Pons (tissue), 1 donor: Measurements from ENCODE around the gene DGKG.

Source experiments
- DNase-seq: peaks from one replicate; pipeline ENCODE4 v3.0.0-alpha.2; 2016; ENCODE audit warnings: low spot score

Gene DGKG

DNA sequence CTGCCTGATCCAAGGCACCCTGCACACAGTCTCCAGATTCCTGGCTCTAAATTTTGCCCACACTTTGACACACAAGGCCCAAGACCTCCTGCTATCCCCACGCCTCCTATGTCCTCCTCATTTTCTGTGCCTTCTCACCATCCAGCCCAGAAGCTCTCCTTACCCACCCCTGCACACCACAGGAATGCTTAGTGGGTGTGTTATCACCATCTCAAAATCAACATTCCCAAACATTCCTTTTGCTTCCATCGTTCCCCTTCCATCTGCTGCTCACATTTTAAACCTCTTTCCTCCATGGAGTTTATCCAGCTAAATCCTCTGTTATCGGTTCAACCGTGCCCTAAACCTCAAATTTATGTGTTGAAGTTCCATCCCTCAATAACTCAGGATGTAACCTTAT is 43.9 kb downstream of the DGKG start:
- no peak for DNase-seq

DNA sequence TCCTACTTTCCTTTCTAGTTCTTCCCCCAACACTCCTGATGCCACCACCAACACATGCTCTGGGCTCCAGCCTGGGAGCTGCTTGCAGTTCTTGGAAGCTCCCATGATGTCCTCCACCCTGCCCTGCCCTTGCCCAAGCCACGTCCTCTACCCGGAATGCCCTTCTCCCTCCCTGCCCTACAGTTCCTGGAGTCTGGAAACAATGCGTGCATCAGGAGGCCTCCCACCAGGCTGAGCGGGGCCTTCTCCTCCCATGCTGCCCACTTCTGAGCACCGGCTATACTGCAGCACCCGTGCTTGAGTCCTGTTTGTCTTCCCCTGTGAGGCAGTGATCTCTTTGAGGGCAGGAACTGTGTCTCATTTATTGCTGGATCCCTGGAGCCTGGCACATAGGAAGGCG is 44.6 kb downstream of the DGKG start:
- DNase-seq: no peak

DNA sequence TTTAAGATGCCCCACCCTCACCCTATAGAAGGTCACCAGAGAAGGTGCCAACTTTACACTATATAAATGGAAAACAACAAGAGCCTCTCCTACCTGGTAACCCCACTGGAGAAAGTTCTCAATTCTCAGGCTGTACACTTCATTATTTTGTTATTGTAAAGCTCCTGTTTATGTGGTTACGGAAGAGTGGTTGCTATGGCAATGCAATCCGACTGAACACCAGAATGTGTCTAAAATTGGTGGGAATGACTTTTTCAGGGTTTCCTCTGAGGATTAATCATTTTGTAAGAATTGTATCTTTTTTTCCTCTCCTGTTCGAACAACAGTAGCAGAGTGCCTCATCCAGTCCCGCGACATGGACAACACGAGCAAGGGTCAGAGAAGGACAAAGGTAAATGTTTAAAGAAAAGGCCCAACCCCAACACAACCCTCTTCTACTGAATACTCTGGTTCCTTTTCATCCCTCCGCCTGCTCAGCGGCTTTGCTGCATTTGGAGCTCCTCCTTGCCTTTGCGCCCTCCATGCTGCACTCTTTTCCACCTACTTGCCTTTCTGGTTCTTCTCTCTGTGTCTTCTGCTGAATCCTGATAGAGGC is 45.3 kb downstream of the DGKG start:
- DNase-seq: no peak

DNA sequence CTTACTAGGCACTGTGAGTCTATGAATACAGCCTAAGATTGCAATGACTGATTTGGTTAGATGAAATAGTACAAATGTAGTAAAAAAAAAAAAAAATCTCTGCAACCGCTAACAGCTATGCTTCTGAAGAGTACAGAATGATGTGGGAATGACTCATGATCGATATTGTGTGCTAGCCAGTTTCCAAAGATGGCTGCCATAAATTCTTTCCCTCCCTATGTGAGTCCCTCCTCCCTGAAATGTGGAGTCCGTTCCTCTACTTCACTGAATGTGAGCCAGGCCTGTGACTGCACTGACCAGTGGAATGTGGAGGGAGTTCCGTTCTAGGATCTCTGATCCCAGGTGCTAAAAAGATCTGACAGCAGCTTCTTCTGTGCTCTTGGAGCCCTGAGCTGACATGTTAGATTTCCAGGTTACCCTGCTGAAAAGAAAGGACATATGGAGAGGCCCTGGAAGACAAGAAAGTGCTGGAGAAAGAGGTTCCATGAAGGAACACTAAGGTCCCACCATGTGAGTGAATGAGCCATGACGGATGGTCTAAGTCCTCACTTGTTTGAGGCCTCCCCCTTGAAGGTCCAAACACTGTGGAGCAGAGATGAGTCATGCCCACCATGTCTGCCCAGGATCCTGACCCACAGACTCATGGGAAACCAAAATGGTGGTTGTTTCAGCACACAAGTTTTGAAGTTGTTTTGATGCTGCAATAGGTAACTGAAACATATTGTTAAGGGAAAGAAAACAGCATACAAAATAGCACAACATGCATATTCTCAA is 46.3 kb downstream of the DGKG start:
- no peak for DNase-seq

DNA sequence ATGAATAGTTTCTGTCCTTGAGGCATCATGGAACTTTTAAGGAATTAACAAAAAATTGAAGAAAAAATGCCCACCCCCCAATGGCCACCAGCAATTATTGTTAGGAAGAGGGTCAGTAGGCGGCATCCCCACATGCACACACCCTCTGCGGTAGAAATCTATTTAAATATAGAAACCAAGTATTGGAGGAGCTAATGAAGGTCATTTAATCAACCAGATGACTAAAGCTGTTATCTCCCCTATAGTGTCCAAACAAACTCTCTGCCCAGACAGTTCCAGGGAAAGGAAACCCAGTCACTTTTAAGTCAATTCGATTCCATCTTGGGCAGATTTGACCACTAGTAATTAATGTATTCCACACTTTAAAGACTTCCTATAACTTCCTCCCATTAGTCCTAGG is 47.1 kb downstream of the DGKG start:
- DNase-seq: no peak

DNA sequence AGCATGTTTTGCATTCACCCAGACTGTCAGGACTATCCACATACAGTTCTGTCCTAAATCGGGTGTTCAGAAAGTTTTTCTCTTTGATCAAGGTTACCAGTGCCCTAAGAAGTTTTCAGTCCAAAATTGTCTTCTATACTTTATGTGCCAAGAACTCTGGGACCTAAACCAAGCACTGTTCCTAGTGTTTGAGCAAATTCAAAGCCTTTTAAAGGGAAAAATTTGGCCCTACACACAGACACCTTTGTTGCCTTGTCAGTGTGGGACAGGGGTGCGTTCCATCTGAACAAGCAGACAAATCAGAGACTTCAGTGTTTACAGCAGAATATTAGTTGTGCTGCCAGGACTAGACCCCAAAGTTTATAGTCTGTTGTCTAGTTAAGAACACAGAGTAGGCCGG is 50.6 kb downstream of the DGKG start:
- peak; percentile 45 for DNase-seq

DNA sequence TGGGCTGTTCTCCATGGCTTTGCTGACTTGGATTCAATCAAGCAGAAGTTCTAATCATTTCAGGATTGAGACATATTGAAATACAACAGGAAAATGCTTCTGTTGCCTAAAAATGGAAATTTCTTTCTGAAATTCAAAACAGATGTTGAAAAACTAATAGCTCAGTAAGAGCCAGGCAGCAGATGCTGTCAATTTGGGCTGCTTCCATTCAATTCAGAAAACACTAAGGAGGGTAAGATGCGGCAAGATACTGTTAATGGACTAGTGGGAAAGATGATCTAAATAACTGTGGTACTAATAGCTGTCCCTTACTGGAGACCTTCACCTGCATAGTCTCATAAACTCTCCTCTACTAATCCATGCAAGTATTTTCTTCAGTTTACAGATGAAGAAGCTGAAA is 53.5 kb downstream of the DGKG start:
- DNase-seq: no peak

DNA sequence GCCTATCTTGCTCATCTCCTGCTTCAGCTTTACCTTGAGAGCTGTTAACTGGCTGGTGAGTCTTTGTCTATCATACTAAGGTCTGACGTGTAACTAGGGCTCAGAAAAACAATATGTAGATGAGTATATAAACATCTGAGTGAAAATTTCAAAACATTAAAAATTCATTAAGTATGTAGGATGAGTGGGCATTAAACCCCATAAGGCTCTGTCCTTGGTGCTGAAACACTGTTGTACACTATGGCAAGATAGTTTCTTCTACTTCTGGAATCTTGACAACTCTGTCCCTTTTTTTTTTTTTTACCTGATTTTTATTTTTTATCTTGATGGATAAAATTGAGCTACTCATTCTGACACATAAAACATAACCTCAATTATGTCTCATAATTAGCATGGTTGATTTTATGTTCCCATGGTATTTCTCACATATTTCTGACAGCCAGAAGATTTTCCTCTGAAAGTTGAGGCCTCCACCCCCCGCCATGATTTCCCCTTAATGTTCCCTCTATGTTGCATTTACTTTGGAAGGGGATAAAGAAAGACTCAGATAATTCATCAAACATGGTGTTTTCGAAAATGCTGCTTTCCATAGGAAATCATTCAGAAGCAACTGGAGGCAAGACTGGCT is 54.3 kb downstream of the DGKG start:
- DNase-seq: no peak

DNA sequence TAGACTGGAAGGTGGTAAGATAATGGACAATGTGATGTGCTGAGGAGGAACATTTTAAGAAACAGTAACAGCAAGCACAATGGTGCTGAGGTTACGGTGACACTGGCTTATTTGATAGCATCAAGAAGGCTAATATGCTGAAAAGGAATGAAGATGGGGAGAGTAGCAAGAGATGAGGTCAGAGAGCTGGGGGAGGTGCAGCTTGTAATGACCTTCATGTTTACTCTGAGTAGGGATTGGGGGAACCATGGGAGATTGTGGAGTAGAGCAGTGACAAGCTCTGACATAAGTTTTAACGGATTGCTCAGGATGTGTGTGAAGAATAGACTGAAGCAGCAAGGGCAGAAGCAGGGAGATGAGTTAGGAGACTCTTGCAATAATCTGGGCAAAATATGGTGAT is 56.7 kb downstream of the DGKG start:
- DNase-seq: no peak

DNA sequence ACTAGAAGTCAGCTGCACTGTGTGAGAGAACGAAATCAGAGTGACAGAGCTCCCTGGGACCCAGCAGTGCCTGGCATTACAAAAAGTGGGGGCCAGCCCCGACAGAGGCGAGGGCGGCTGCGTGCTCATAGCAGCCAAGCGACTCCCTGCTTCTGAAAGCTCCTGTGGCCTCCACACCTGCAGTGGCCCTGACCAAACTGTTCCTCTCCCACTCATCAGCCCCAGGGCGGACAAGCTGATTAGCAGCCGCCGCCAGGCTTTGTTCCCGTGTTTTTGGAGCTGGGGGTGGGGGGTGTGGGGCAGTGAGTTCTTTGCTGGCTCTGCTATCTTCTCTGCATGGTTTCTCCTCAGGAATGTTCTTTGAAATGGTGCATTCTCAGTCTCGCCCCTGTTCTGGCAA is 58.1 kb downstream of the DGKG start:
- no peak for DNase-seq

DNA sequence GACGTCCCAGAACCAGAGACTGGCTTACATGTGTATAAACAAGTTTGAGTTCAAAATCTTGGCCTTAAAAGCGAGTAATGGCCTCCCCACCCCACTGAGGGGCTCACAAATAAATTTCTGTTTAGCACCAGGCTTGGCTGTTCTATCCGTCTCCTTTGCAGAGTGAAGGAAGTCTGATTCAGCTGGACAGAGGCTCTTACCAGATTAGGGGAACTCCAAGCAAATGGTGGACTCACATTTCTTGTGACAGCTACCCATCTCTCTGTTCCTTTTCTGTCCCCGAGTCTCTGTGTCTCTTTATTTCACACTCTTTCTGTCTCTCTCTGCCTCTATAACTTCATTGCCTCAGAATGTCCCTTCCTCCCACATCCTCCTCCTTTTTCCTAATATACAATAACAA is 62.7 kb downstream of the DGKG start:
- no peak for DNase-seq

DNA sequence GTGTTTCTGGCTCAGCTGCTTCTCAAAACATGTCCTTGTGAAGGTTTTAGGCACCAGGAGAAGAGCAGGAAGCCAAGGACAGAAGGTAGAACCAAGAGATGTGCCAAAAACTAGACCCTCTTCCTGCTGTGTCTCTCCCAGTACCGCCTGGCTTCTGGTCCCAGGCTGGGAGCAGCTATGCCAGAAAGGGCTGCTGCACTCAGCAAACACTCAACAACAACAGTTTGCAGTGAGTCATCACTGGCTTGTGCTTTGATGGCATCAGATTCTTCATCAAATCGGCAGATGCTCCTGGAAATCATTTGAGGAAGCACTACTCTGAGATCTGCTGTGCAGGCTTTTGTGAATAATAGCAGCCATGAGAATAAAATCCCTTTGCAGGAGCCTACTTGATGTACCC is 63.2 kb downstream of the DGKG start:
- peak; percentile 43 for DNase-seq

DNA sequence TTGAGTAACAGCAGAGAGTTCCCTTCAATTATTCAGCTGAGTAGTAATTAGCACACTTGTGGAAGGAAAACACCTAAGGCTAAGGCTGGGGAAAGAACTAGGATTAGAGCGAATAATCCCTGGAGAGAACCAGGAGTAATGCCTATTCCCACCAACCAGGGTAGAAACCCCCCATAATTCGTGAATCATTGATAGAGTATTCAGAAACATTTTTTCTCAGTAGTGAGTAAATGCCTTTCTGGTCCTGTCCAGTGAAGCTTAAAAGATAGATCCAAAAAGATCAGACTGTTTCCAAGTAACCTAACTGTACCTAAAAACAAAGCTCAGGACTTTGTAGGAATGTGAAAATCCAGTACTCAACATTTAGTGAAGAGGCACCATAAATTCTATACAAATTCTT is 71.2 kb downstream of the DGKG start:
- no peak for DNase-seq

DNA sequence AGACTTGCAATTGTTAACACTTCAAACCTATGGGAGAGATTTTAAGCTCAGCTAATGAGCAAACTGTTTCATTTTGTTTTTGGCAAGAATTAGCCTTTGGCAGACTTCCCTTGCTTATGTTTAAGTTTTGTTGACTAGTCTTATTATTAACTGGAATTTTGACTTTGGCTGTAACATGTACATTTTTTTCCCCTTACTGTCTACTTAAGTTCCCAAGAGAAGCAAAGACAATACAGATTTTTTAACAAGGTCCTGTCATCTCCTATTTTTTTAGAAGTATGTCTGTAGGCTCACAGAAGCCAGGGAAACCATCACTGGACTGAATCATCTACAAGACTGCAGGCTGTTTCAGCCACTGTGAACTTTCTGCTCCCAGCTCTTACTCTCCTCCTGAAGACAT is 74.3 kb downstream of the DGKG start:
- no peak for DNase-seq

DNA sequence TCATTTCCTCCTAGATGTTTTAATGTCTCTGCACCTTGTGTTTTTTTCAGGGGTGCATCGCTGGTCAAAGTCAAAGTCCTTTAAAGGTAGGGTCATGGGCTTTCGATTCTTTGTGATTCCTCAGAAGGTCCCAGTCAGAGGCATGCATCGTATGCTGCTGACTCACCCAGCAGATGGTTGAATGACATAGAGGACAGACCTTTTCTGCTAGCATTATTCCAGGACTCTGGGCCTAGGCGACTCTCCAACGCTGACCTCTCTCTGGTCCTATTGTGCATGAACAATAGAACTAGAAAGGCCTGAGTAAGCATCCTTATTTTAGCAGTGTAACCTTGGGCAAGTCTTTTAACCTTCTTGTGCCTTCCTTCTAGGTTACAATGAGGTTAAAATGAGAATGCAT is 75.9 kb downstream of the DGKG start:
- no peak for DNase-seq

DNA sequence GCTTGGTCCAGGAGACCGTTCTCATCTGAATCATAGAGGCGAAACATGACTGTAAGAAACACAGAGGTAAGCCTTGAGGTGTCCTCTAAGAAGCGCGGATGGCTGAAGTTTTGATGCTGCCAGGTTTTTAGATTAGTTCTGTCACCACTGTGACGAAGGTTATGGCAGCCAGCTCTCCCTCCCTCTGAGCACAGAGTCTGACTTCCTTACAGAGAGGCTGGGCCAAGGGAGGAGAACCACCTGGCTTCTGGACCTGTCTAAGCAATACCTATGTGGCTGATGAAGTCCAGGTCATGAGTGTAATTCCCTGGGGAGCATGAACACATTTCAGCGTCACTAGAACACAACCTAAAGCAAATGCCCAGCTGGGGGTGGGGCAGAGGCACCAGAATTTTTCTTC is 77.4 kb downstream of the DGKG start:
- no peak for DNase-seq

DNA sequence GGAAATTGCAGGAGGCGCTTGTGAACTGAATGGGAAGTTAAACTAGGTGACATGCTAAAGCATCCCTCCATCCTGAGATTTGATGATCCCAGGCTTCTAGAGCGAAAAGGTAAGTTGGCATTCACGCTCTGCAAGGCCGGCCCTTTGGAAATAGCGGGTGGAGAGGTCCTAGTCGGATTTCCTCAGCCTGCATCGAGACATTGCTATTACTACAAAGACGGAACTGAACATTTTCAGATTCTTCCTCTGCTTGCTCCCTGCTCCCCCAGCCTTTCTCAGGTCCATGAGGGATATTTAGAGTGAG is 77.7 kb downstream of the DGKG start:
- no peak for DNase-seq

DNA sequence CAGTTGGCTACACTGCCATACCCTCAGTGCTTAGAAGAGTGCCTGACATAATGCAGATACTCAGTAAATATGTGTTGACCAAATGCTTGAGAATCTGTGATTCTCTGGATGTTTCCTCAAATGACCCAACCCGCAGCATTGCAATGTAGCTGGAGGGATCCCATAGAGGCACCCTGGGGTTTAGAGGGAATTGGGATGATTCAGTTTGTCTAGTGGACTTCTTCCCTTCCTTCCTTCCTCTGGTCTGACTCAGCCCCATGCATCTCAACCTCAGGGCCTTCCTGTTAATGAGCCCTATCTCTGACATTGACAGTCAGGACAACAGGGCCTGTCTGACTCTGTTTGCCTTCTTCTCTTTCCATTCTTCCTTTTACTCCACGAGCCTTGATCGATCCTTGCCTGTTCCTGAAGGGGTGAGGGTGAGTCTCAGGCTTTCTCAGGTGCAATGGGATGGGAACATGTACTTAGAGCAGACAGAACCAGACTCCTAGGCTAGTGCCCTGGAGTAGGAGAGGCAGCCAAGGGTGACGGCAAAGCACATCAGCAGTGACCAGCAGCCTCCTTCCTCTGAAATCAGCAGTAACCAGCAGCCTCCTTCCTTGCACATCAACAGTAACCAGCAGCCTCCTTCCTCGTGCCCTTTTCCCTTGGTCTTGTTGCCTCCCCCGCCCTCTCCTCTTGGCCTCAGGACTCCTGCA is 78.2 kb downstream of the DGKG start:
- DNase-seq: no peak

DNA sequence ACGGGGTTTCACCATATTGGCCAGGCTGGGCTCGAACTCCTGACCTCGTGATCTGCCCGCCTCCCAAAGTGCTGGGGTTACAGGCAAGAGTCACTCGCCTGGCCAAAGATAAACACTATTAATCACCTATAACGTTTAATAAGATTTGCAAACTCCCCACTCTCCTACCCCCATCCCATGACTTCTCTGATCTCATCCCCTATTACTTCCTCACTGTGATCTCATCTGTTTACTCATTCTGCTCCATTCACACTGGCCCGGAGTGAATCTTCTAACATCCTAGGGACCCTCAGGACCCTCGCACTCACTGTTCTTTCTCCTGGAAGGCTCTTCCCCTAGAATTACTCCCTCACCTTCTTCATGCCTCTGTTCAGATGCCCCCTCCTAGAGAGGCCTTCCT is 78.9 kb downstream of the DGKG start:
- no peak for DNase-seq

DNA sequence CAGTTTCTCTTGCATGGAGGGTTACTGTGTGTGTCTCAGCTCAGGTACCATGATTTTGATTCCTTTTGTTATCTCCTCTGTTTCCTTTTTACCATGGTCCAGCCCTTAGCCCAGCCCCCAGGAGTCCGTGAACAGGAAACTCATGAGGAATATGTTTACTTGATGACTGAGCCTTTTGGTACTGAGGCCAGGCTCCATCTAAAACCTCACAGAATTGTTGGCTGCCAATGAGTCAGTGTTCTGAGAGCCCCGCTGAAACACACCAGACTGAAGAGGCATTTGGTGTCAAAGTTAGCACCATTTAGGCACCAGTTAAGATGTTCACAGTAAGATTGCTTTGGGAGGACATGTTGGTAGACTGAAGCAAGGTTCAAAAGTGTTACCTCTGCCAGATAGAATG is 80.9 kb downstream of the DGKG start:
- DNase-seq: no peak

DNA sequence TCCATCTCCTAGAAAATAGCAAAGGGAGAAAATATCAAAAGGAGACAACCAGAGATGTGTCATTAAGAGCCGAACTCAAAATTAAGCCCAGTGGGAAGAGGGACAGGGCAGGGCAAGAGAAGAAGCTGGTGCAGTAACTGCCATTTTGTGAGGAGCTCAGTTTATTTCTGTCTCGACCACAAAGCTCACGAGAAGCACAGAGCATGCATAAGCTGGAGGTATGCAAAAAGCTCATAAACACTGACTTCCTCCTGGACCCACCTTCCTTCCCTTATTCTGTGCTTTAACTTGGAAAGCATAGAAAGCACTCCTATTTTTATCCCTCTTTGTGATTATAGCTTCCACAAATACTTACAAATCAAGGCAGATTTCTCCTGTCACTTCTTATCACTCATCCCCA is 81.3 kb downstream of the DGKG start:
- no peak for DNase-seq

DNA sequence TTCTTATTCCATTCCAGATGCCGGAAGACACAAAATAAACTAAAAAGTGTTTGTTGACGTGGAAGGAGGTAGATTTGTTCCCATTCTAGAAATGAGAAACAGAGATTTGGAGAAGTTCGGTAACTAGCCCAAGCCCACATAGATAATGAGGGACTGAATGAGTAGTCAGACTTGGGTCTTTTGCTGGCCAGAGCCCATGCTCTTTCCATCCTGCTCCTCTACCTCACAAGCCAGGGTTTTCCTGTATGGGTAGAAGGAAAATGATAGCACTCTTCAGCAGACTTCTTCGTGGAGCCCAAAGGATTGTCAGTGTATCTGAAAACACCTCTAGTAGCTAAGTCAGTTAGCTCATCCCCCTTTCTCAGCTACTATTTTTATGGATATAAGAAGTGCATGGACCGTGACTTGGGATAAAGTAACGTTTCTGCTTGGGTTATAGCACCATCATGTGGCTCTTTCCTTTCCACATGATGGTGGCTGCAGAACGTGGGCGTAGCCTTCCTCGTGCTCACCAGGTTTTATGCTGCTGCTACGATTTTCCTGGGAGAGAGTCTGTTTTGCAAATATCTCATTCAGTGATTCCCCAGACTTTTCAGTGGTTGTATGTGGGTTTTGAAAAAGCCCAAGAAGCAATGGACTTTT is 84.6 kb downstream of the DGKG start:
- DNase-seq: no peak

DNA sequence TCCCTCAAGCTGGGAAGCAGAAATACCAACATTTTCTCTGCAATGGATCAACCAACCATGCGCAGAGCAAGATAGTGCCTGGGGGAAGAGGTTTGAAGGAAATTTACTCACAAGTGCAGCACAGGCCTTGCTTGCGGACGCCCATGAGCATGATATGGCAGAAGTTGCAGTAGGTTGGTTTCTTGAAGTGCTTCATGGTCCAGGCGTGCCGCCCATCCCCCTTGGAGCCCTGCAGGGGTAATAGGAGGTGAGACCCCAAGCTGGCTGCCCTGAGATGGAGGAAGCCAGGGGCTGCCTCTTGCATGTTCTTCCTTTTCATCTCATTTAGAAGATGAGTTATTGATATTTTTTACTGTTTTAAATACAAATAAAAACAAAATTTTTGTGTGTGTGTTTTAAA is 86.6 kb downstream of the DGKG start:
- DNase-seq: no peak
